Hair follicular keratinocyte (primary cell): ENCODE data around the gene POMZP3. TPM values are rescaled to one million over a fixed set of nuclear protein-coding genes. Genes with fewer than 3 reads are reported as not detected.

Source experiments
- total RNA-seq: library from RNA; depleted of rRNA; stranded (reverse); fragments of >200 nt; gene quantifications from 2 replicates; pipeline ENCODE4 v1.2.3, GENCODE V29; 2015

The POMZP3 gene
- 6.2 and 6.5 TPM in 2 replicates for total RNA-seq

GRCh38 chr7:76626989-76627642 is at the start of gene POMZP3:
TSS of gene POMZP3 (minus strand) at chr7:76627279. CDS start at chr7:76626064, 1,215 bp downstream.

Other genes starting within 250 kb of the POMZP3 start
- gene SSC4D, start 217.6 kb downstream of the POMZP3 start, total RNA-seq, result 0.87 and 4.1 TPM in 2 replicates
- gene ZP3, start 202.3 kb downstream of the POMZP3 start, total RNA-seq, result 10.9 and 17.1 TPM in 2 replicates
- 39.7 and 53.5 TPM in 2 replicates for gene DTX2, start 165.6 kb downstream of the POMZP3 start, total RNA-seq
- gene UPK3B, start 116.7 kb downstream of the POMZP3 start, total RNA-seq, result 1.4 and 3.4 TPM in 2 replicates
- not detected in 2 replicates for gene SPDYE16, start 84.0 kb downstream of the POMZP3 start, total RNA-seq